ENCODE measurements around the gene NQO2.
"Not testable (repeated sequence)": the region's sequence is repeated elsewhere in the genome, so short reads cannot be mapped to it uniquely, and the experiment has no call there.

Gene NQO2

GRCh38 chr6:3020976-3021598 is 21.4 kb downstream of the NQO2 start:
- peaks cover 14% of the 10 kb centered on the region for H3K36me3 ChIP-seq (ENCODE audit: control insufficient read depth, insufficient read depth, low read length)
- H3K4me3 ChIP-seq (ENCODE audit: low read depth, low read length); H3K27me3 ChIP-seq (ENCODE audit: control insufficient read depth, insufficient read depth, low read length); H3K9me3 ChIP-seq (ENCODE audit: control insufficient read depth, insufficient read depth, low read length); H3K9ac ChIP-seq (ENCODE audit: low read depth, low read length): not testable (repeated sequence)
- peaks cover 11% of the 10 kb centered on the region for H3K4me1 ChIP-seq (ENCODE audit: control insufficient read depth, insufficient read depth, low read length)

- Histone ChIP-seq H3K9me3 (ENCODE audit: control insufficient read depth, insufficient read depth, low read length) (no peaks in the 10 kb centered on the region), H3K27me3 (ENCODE audit: control insufficient read depth, insufficient read depth, low read length) (no peaks in the 10 kb centered on the region), H3K4me1 (ENCODE audit: control insufficient read depth, insufficient read depth, low read length) (peaks cover 11% of the 10 kb centered on the region), H3K36me3 (ENCODE audit: control insufficient read depth, insufficient read depth, low read length) (no peaks in the 10 kb centered on the region), H3K9ac (ENCODE audit: low read depth, low read length) (peak overlapping the region; percentile 68), H3K4me3 (ENCODE audit: low read depth, low read length) (peak overlapping the region; percentile 45)
Observed at GRCh38 chr6:3022765-3023662, 23.3 kb downstream of the NQO2 start.

GRCh38 chr6:3023663-3024483 is 24.2 kb downstream of the NQO2 start:
- Histone ChIP-seq H3K9me3 (ENCODE audit: control insufficient read depth, insufficient read depth, low read length) (no peaks in the 10 kb centered on the region), H3K4me1 (ENCODE audit: control insufficient read depth, insufficient read depth, low read length) (peaks cover 11% of the 10 kb centered on the region)

GRCh38 chr6:3026791-3027626 is 27.3 kb downstream of the NQO2 start:
- no peak overlapping the region for H3K4me3 ChIP-seq (ENCODE audit: low read depth, low read length)
- peaks cover 15% of the 10 kb centered on the region for H3K4me1 ChIP-seq (ENCODE audit: control insufficient read depth, insufficient read depth, low read length)
- no peak overlapping the region for H3K9ac ChIP-seq (ENCODE audit: low read depth, low read length)
- no peaks in the 10 kb centered on the region for H3K9me3 ChIP-seq (ENCODE audit: control insufficient read depth, insufficient read depth, low read length)
- no peaks in the 10 kb centered on the region for H3K27me3 ChIP-seq (ENCODE audit: control insufficient read depth, insufficient read depth, low read length)
- H3K36me3 ChIP-seq (ENCODE audit: control insufficient read depth, insufficient read depth, low read length) = no peaks in the 10 kb centered on the region

More at GRCh38 chr6:3023663-3024483, 24.2 kb downstream of the NQO2 start:
- H3K9ac ChIP-seq (ENCODE audit: low read depth, low read length) = peak overlapping the region; percentile 68
- peak overlapping the region; percentile 45 for H3K4me3 ChIP-seq (ENCODE audit: low read depth, low read length)
- H3K27me3 ChIP-seq (ENCODE audit: control insufficient read depth, insufficient read depth, low read length) = no peaks in the 10 kb centered on the region
- no peaks in the 10 kb centered on the region for H3K36me3 ChIP-seq (ENCODE audit: control insufficient read depth, insufficient read depth, low read length)

GRCh38 chr6:3028156-3028555 is 28.5 kb downstream of the NQO2 start:
- not testable (repeated sequence) for H3K9ac ChIP-seq (ENCODE audit: low read depth, low read length); H3K4me3 ChIP-seq (ENCODE audit: low read depth, low read length); H3K27me3 ChIP-seq (ENCODE audit: control insufficient read depth, insufficient read depth, low read length); H3K36me3 ChIP-seq (ENCODE audit: control insufficient read depth, insufficient read depth, low read length); H3K9me3 ChIP-seq (ENCODE audit: control insufficient read depth, insufficient read depth, low read length)
- H3K4me1 ChIP-seq (ENCODE audit: control insufficient read depth, insufficient read depth, low read length) = peaks cover 14% of the 10 kb centered on the region

- H3K9me3 ChIP-seq (ENCODE audit: control insufficient read depth, insufficient read depth, low read length) = no peaks in the 10 kb centered on the region
Observed at GRCh38 chr6:3031857-3032640, 32.4 kb downstream of the NQO2 start.

GRCh38 chr6:3032986-3033385 is 33.3 kb downstream of the NQO2 start:
- no peak overlapping the region for H3K4me3 ChIP-seq (ENCODE audit: low read depth, low read length)
- H3K4me1 ChIP-seq (ENCODE audit: control insufficient read depth, insufficient read depth, low read length) = peaks cover 4% of the 10 kb centered on the region
- H3K27me3 ChIP-seq (ENCODE audit: control insufficient read depth, insufficient read depth, low read length) = no peaks in the 10 kb centered on the region
- H3K36me3 ChIP-seq (ENCODE audit: control insufficient read depth, insufficient read depth, low read length) = no peaks in the 10 kb centered on the region
- H3K9me3 ChIP-seq (ENCODE audit: control insufficient read depth, insufficient read depth, low read length) = no peaks in the 10 kb centered on the region
- H3K9ac ChIP-seq (ENCODE audit: low read depth, low read length) = no peak overlapping the region

More at GRCh38 chr6:3031857-3032640, 32.4 kb downstream of the NQO2 start:
- H3K4me1 ChIP-seq (ENCODE audit: control insufficient read depth, insufficient read depth, low read length) = peaks cover 4% of the 10 kb centered on the region
- no peaks in the 10 kb centered on the region for H3K27me3 ChIP-seq (ENCODE audit: control insufficient read depth, insufficient read depth, low read length)
- no peak overlapping the region for H3K9ac ChIP-seq (ENCODE audit: low read depth, low read length)
- no peaks in the 10 kb centered on the region for H3K36me3 ChIP-seq (ENCODE audit: control insufficient read depth, insufficient read depth, low read length)
- H3K4me3 ChIP-seq (ENCODE audit: low read depth, low read length) = no peak overlapping the region

- H3K4me3 ChIP-seq (ENCODE audit: low read depth, low read length) = no peak overlapping the region
- no peak overlapping the region for H3K9ac ChIP-seq (ENCODE audit: low read depth, low read length)
Observed at GRCh38 chr6:3033652-3034051, 34.0 kb downstream of the NQO2 start.

GRCh38 chr6:3035397-3035796 is 35.7 kb downstream of the NQO2 start:
- no peak overlapping the region for H3K4me3 ChIP-seq (ENCODE audit: low read depth, low read length)
- H3K27me3 ChIP-seq (ENCODE audit: control insufficient read depth, insufficient read depth, low read length) = no peaks in the 10 kb centered on the region
- no peaks in the 10 kb centered on the region for H3K9me3 ChIP-seq (ENCODE audit: control insufficient read depth, insufficient read depth, low read length)
- H3K4me1 ChIP-seq (ENCODE audit: control insufficient read depth, insufficient read depth, low read length) = no peaks in the 10 kb centered on the region
- no peak overlapping the region for H3K9ac ChIP-seq (ENCODE audit: low read depth, low read length)
- no peaks in the 10 kb centered on the region for H3K36me3 ChIP-seq (ENCODE audit: control insufficient read depth, insufficient read depth, low read length)

More at GRCh38 chr6:3033652-3034051, 34.0 kb downstream of the NQO2 start:
- Histone ChIP-seq H3K9me3 (ENCODE audit: control insufficient read depth, insufficient read depth, low read length) (no peaks in the 10 kb centered on the region), H3K36me3 (ENCODE audit: control insufficient read depth, insufficient read depth, low read length) (no peaks in the 10 kb centered on the region), H3K4me1 (ENCODE audit: control insufficient read depth, insufficient read depth, low read length) (peaks cover 4% of the 10 kb centered on the region), H3K27me3 (ENCODE audit: control insufficient read depth, insufficient read depth, low read length) (no peaks in the 10 kb centered on the region)

- Histone ChIP-seq H3K27me3 (ENCODE audit: control insufficient read depth, insufficient read depth, low read length) (no peaks in the 10 kb centered on the region), H3K9me3 (ENCODE audit: control insufficient read depth, insufficient read depth, low read length) (no peaks in the 10 kb centered on the region), H3K9ac (ENCODE audit: low read depth, low read length) (no peak overlapping the region), H3K36me3 (ENCODE audit: control insufficient read depth, insufficient read depth, low read length) (no peaks in the 10 kb centered on the region), H3K4me3 (ENCODE audit: low read depth, low read length) (no peak overlapping the region), H3K4me1 (ENCODE audit: control insufficient read depth, insufficient read depth, low read length) (no peaks in the 10 kb centered on the region)
Observed at GRCh38 chr6:3036861-3037637, 37.4 kb downstream of the NQO2 start.

All from iPS-15b (cell line).